Activated naive CD8-positive, alpha-beta T cell treated with anti-CD3 and anti-CD28 coated beads, Interleukin-2, amount 50 U/mL, for 24 hours (primary cell): ENCODE measurements around the gene GNAL.

Source experiments
- ATAC-seq: fragments of 150-1000 bp; cut with Tn5 transposase; one replicate; pipeline ENCODE4 v1.10.0; 2021
- DNase-seq: peaks from one replicate; pipeline ENCODE4 v3.0.0; 2021
- H3K27ac Mint-ChIP-seq: one replicate; pipeline ENCODE4 v1.8.0; 2021; ENCODE audit warnings: mild to moderate bottlenecking, mixed read lengths
- H3K27me3 Mint-ChIP-seq: one replicate; pipeline ENCODE4 v1.8.0; 2021; ENCODE audit warnings: mixed read lengths
- H3K36me3 Mint-ChIP-seq: one replicate; pipeline ENCODE4 v1.8.0; 2021; ENCODE audit warnings: low read depth, mixed read lengths
- H3K4me1 Mint-ChIP-seq: one replicate; pipeline ENCODE4 v1.8.0; 2021; ENCODE audit warnings: mixed read lengths
- H3K4me3 Mint-ChIP-seq: one replicate; pipeline ENCODE4 v1.8.0; 2021; ENCODE audit warnings: mild to moderate bottlenecking, moderate library complexity, mixed read lengths
- H3K9me3 Mint-ChIP-seq: one replicate; pipeline ENCODE4 v1.8.0; 2021; ENCODE audit warnings: mixed read lengths

The GNAL gene

DNA sequence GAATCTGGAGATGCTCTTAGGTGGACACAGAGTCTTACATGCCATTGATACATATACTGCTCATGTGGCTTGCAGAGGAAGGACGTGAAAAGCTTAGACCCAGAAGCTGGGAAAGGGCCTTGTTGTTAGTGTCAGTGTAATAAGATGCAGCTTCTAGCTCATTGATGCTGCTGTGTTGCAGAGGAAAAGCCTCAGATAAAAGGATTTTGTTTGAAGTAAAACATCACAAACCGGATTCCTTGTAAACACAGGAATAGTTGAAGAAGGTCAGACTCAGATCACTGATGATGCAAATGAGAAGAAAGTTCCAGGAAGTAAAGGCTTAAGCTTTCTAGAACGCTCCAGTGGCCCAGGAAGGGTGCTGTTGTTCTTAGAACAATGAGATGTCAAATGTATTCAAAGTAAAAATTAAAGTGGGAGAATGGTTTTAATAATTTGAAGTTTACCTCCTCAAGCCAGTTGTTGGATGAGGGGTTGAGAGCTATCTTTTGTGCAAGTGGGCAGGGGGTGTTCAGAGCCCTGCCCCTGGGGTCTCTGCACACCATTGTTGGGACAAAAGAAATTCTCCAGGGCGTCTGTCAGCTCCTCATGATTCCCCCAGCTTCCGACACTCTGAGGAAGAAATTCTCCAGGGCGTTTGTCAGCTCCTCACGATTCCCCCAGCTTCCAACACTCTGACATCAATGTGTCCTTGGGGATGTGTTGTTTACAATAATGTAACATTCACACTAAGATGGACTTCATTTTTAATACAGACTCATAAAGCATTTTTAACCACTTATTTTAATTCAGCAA lies 100.8 kb downstream of the GNAL start:
- no peak for DNase-seq
- Mint-ChIP-seq H3K27ac (no peak overlapping the region), H3K36me3 (no peaks in the 10 kb centered on the region), H3K4me3 (no peak overlapping the region), H3K27me3 (peaks cover 7% of the 10 kb centered on the region), H3K4me1 (no peaks in the 10 kb centered on the region), H3K9me3 (no peaks in the 10 kb centered on the region)
- no peak for ATAC-seq

DNA sequence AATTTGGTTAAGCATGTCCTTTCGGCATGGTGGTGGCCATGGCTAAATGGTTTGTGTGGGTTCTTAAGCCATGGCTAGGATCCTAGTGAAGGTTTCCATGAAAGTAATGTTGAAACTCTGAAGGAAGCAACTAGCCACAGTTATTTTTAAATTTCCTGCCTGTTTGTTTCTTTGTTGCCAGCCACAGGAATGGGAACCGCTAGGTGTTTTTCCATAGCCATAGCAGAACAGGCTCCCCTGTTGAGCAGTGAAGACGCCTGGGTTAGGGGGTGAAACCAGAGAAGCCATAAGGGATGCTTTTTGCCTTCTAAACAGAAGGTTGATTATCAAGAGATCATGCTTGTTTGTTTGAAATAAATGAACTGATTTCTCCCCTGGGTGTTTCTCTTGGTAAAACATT lies 102.1 kb downstream of the GNAL start:
- Mint-ChIP-seq H3K36me3 (no peaks in the 10 kb centered on the region), H3K4me3 (no peak overlapping the region), H3K4me1 (no peaks in the 10 kb centered on the region), H3K27me3 (peaks cover 3% of the 10 kb centered on the region), H3K27ac (no peak overlapping the region), H3K9me3 (no peaks in the 10 kb centered on the region)
- no peak for DNase-seq
- no peak for ATAC-seq

DNA sequence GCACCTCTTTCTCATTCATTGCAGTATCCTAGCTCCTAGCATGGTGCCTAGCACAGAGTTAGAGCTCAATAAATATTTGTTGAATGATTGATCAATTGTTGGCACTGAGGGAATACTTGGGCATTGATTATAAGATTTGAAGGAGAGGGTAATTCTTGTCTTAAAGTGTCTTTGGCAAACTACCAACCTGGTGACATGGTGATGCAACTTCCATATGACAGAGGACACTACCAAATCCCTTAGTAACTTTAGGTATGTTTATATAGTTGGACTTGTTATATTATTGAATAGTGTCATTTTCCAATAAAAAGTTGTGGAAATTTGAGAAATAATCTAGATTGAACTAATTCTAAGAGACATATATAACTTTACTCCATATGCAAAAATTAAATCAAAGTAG lies 103.6 kb downstream of the GNAL start:
- H3K4me1 Mint-ChIP-seq, result no peaks in the 10 kb centered on the region
- H3K36me3 Mint-ChIP-seq, result no peaks in the 10 kb centered on the region
- H3K27me3 Mint-ChIP-seq, result peaks cover 2% of the 10 kb centered on the region
- no peaks in the 10 kb centered on the region for H3K9me3 Mint-ChIP-seq
- ATAC-seq (no peak), DNase-seq (no peak)
- no peak overlapping the region for H3K27ac Mint-ChIP-seq
- H3K4me3 Mint-ChIP-seq, result no peak overlapping the region

DNA sequence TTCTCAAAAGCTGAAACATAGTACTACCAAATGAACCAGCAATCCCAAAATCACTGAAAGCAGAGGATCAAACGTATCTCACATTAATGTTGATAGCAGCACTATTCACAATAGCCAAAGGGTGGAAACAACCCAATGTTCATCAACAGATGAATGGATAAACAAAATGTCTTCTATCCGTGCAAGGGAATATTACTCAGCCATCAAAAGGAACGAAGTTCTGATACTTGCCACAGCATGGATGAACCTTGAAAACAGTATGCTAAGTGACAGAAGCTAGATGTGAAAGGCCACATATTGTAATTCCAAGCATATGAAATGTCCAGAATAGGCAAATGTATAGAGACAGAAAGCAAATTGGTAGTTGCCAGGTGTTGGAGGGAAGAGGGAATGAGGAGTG lies 105.1 kb downstream of the GNAL start:
- no peak overlapping the region for H3K4me3 Mint-ChIP-seq
- no peaks in the 10 kb centered on the region for H3K9me3 Mint-ChIP-seq
- H3K27me3 Mint-ChIP-seq, result peaks cover 2% of the 10 kb centered on the region
- no peaks in the 10 kb centered on the region for H3K36me3 Mint-ChIP-seq
- no peak overlapping the region for H3K27ac Mint-ChIP-seq
- DNase-seq, result no peak
- ATAC-seq, result no peak
- no peaks in the 10 kb centered on the region for H3K4me1 Mint-ChIP-seq

DNA sequence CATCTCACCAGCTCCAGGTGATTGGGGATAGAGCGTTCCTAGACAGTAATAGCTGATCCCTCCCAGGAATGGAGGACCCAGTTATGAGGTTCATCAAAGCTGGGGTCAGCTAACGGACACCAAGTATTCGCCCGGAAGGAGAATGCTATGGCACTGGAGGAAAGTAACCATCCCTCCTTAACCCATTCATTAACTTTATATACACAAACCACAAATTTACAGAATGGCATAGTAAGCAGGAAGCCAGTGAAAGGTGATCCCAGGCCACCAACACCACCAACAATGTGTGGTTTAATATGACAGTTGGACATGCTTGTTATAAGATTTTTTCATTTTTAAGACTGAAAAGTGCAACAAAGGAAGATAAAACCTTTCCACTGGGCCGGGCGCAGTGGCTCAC lies 106.9 kb downstream of the GNAL start:
- no peak overlapping the region for H3K27ac Mint-ChIP-seq
- no peaks in the 10 kb centered on the region for H3K9me3 Mint-ChIP-seq
- H3K4me3 Mint-ChIP-seq, result no peak overlapping the region
- no peaks in the 10 kb centered on the region for H3K36me3 Mint-ChIP-seq
- peaks cover 2% of the 10 kb centered on the region for H3K27me3 Mint-ChIP-seq
- ATAC-seq (no peak), DNase-seq (no peak)
- H3K4me1 Mint-ChIP-seq, result no peaks in the 10 kb centered on the region

DNA sequence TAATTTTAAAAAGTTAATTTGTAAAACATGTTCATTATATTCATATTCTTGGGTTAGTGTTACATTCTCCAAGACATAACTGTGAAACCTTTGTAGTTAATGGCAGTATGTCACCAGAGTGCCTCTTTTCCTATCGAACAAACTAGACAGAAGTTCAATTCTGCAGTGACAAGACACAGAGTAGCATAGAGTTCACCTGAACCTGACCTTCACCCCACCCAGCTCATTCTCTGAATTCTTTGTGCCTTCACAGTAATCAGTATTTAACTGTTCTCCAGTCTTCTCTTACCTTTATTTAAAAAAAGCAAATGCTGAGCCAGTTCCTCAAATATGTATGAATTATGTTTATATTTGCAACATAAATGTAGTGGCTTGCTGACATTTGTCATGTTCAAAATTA lies 109.2 kb downstream of the GNAL start:
- no peak overlapping the region for H3K4me3 Mint-ChIP-seq
- no peak overlapping the region for H3K27ac Mint-ChIP-seq
- DNase-seq, result no peak
- H3K9me3 Mint-ChIP-seq, result no peaks in the 10 kb centered on the region
- no peaks in the 10 kb centered on the region for H3K36me3 Mint-ChIP-seq
- ATAC-seq, result no peak
- H3K27me3 Mint-ChIP-seq, result peaks cover 11% of the 10 kb centered on the region
- H3K4me1 Mint-ChIP-seq, result no peaks in the 10 kb centered on the region

DNA sequence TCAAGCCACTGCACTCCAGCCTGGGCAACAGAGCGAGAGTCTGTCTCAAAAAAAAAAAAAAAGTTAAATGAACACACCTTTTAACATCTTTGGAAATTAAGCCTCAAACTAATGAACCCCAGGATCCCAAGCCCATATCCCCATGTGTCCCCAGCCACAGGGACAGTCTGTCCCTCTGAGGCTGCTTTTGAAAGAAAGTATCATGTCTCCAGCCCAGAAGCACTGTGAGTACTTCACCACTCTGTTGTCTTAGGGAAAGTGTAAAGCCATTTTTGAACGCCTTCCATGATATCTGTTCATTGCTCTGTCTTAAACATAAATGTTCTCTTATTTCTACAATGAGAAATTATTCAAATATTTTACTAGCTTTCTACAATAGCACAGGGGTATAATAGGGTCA lies 110.0 kb downstream of the GNAL start:
- ATAC-seq (no peak), DNase-seq (no peak)
- Mint-ChIP-seq H3K36me3 (no peaks in the 10 kb centered on the region), H3K4me3 (no peak overlapping the region), H3K9me3 (no peaks in the 10 kb centered on the region), H3K4me1 (no peaks in the 10 kb centered on the region), H3K27ac (no peak overlapping the region), H3K27me3 (peaks cover 9% of the 10 kb centered on the region)

DNA sequence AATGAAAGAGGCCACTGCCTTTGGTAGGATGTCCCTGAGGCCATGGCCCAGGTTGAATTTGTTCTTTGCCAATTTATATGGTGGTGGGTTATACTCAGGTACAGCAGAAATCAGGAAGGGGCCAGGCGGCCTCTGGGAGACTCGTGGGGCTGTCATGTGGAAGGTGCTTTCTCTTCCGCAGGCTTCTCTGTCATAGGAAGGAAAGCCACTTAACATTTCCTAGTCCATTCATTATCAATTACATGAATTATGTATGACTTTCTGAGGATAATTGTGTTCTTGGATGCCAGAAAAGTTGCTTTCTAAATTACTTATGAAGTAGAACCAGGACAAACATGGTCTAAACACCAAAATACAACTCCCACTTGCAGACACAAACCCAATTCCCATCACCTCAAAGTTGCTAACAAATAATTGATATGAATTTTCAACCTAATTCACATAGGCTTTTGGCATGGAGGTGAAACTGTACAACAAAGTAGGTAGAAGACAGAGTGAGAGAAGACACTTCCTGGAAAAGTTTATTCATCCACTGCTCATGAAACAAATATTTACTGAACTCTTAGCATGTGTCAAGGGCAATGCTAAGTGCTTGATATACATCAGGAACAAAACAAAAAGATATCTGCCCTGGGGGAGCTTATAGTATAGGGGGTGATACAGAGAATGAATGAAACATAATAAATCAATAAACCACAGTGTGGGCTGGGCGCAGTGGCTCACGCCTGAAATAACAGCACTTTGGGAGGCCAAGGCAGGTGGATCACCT lies 111.7 kb downstream of the GNAL start:
- DNase-seq (no peak), ATAC-seq (no peak)
- no peak overlapping the region for H3K27ac Mint-ChIP-seq
- no peaks in the 10 kb centered on the region for H3K36me3 Mint-ChIP-seq
- peaks cover 10% of the 10 kb centered on the region for H3K27me3 Mint-ChIP-seq
- no peaks in the 10 kb centered on the region for H3K4me1 Mint-ChIP-seq
- no peaks in the 10 kb centered on the region for H3K9me3 Mint-ChIP-seq
- no peak overlapping the region for H3K4me3 Mint-ChIP-seq

DNA sequence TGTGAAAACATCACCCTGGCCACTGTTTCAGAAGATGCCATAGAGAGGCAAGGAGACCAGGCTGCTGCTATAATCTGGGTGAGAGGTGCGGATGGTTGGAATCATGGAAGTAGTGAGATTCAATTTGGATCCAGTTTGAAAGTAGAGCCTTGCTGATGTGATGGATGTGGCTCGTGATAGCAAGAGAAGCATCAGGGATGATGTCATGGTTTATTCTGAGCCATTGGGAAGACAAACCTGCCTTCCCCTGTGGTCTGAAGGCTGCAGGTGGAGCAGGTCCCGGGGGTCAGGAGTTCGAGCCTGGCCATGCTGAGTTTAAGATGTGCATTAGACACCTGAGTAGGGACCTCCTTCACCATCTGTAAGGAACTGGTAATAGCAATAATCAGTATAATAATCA lies 112.5 kb downstream of the GNAL start:
- peaks cover 10% of the 10 kb centered on the region for H3K27me3 Mint-ChIP-seq
- H3K36me3 Mint-ChIP-seq, result no peaks in the 10 kb centered on the region
- H3K4me1 Mint-ChIP-seq, result no peaks in the 10 kb centered on the region
- no peak overlapping the region for H3K4me3 Mint-ChIP-seq
- H3K9me3 Mint-ChIP-seq, result no peaks in the 10 kb centered on the region
- no peak overlapping the region for H3K27ac Mint-ChIP-seq
- no peak for DNase-seq
- ATAC-seq, result no peak

DNA sequence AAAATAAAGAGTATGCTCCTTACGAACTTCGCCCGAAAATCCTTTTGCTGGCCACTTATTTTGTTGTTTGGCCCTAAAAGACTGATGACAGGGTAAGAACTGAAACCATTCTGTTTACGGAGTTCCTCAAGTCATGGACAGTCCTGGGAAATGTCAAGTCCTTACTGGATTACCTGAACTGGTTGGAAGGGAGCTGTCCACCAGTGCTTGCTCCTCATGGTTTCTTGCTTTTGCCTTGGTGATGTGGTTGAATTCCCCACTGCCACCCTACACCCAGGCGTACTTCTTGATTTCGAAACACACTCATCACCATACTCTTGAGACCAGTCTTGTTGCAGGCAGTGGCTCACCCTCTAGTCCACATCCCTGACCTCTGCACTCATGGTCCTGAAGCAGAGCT lies 113.1 kb downstream of the GNAL start:
- H3K9me3 Mint-ChIP-seq, result no peaks in the 10 kb centered on the region
- H3K27me3 Mint-ChIP-seq, result peaks cover 10% of the 10 kb centered on the region
- H3K36me3 Mint-ChIP-seq, result no peaks in the 10 kb centered on the region
- DNase-seq, result no peak
- H3K4me3 Mint-ChIP-seq, result no peak overlapping the region
- no peak overlapping the region for H3K27ac Mint-ChIP-seq
- H3K4me1 Mint-ChIP-seq, result no peaks in the 10 kb centered on the region
- ATAC-seq, result no peak

DNA sequence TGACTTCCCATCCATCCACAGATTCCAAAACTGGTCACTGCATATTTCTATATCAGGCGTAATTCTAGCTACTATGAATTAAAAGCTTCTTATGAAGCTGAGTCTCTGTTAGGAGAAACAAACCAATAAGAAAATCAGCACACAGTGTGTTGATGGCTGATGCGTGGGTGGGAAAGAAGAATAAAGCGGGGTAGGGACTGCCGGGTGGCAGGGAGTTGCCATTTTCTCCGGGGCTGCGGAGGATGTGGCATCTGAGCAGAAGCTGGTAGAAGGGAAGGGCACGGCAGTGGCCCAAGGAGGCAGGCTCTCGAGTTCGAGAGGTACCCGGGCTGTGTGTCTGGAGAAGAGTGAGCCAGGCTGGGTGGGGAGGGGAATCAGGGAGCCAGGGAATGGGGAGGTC lies 113.5 kb downstream of the GNAL start:
- Mint-ChIP-seq H3K27me3 (peaks cover 10% of the 10 kb centered on the region), H3K4me1 (no peaks in the 10 kb centered on the region), H3K27ac (no peak overlapping the region), H3K4me3 (no peak overlapping the region), H3K9me3 (no peaks in the 10 kb centered on the region), H3K36me3 (no peaks in the 10 kb centered on the region)
- ATAC-seq (no peak), DNase-seq (no peak)

DNA sequence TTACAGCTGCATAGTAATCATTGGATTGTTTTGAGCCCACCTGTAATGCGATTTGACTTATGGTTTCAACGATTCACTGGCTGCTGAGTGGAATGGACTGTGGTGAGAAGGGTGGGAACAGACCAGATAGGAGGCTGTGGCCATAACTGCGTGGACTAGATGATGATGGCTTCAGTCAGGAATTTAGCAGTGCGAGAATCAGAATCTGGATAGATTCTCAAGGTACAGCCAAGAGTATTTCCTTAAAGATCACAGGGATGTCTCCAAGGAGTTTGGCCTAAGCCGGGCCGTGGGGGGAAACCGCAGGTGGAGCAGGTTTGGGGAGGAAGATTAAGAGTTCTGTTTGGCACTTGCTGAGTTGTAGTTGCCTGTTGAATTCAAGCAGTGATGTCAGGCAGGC lies 118.2 kb downstream of the GNAL start:
- H3K27me3 Mint-ChIP-seq, result peaks cover 9% of the 10 kb centered on the region
- ATAC-seq (no peak), DNase-seq (no peak)
- no peak overlapping the region for H3K27ac Mint-ChIP-seq
- H3K36me3 Mint-ChIP-seq, result no peaks in the 10 kb centered on the region
- no peaks in the 10 kb centered on the region for H3K4me1 Mint-ChIP-seq
- no peaks in the 10 kb centered on the region for H3K9me3 Mint-ChIP-seq
- H3K4me3 Mint-ChIP-seq, result no peak overlapping the region

DNA sequence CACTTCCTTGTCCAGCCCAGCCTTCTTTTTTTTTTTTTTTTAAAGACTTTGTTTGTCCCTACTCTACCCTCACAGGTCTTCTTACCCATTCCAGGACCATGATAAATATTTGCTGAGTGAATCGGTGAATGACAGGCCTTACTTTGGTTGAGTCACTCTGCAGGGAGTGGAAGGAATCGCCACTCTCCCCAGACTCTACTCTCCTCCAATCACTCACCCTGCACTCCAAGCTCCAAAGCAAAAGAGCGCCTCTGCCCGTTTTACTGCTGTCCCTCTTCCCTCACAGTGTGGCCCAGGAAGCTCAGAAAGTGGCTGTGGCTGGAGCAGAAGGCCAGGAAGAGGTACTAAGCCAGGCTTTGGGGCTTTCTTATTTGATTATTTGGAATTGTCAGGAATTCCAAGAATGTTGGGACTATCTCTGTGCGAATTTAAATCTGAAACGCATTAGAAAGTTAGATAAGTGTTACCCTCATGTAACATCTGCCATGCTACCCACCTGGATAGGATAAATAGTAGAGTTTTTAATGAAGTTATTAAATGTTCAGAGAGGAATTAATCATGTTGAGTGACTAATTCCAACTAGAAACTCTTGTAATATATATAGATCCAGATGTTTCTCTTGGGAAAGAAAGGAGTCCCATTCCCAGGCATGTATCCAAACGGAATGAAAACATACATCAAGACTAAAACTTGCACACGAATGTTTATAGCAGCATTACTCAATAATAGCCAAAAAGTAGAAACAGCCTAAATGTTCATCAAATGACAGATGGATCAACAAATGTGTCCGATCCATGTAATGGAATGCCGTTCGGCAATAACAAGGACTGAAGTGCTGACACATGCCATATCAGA lies 119.2 kb downstream of the GNAL start:
- Mint-ChIP-seq H3K36me3 (no peaks in the 10 kb centered on the region), H3K4me3 (no peak overlapping the region), H3K4me1 (no peaks in the 10 kb centered on the region), H3K27me3 (peaks cover 2% of the 10 kb centered on the region), H3K9me3 (no peaks in the 10 kb centered on the region), H3K27ac (no peak overlapping the region)
- DNase-seq (no peak), ATAC-seq (no peak)

DNA sequence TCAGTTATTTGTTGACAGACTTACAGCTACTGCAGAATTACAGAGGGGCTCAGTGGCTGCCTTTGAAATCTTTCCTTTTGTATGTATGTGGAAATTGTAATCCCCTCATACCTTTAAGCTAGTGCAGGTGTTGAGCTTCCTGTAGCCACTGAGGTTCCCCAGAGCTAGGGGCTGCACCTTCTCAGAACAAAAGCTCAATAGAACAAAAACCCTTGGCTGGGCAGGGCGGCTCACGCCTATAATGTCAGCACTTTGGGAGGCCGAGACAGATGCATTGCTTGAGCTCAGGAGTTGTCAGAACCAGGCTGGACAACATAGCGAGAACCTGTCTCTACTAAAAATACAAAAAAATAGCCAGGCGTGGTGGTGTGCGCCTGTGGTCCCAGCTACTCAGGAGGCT lies 120.8 kb downstream of the GNAL start:
- Mint-ChIP-seq H3K4me3 (no peak overlapping the region), H3K9me3 (no peaks in the 10 kb centered on the region), H3K27me3 (peaks cover 2% of the 10 kb centered on the region), H3K27ac (no peak overlapping the region), H3K36me3 (no peaks in the 10 kb centered on the region), H3K4me1 (no peaks in the 10 kb centered on the region)
- DNase-seq (no peak), ATAC-seq (no peak)

DNA sequence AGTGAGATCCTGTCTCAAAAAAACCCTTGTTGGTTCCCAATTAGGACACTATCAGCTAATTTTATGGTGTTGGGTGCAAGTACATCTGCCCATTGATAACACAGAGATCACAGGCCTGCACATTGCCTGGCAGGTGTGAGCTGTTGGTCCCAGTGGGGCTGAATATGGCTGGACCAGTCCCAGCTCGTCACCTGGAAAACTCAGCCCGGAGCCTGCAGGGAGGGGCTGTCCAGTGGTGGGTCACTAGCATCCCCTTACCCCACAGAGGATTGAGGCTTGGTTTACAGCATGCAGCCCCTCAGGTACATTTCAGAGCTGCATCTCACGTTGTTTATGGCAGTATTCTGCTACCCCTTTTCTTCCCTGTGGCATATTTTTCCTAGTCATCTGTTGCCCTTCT lies 121.3 kb downstream of the GNAL start:
- DNase-seq, result no peak
- H3K4me3 Mint-ChIP-seq, result no peak overlapping the region
- H3K27me3 Mint-ChIP-seq, result no peaks in the 10 kb centered on the region
- H3K27ac Mint-ChIP-seq, result no peak overlapping the region
- H3K36me3 Mint-ChIP-seq, result no peaks in the 10 kb centered on the region
- H3K9me3 Mint-ChIP-seq, result no peaks in the 10 kb centered on the region
- H3K4me1 Mint-ChIP-seq, result no peaks in the 10 kb centered on the region
- no peak for ATAC-seq
